DMS 273 (cell line): Measurements from ENCODE around the gene VDR.
A peak's percentile ranks its signal among the peaks of the same experiment; 100 is the strongest.

ENCODE experiments used
- DNase-seq: peaks from one replicate; lab custom pipeline; 2025; ENCODE audit not compliant: unreplicated experiment; lab: John Stamatoyannopoulos, UW

VDR gene

DNA sequence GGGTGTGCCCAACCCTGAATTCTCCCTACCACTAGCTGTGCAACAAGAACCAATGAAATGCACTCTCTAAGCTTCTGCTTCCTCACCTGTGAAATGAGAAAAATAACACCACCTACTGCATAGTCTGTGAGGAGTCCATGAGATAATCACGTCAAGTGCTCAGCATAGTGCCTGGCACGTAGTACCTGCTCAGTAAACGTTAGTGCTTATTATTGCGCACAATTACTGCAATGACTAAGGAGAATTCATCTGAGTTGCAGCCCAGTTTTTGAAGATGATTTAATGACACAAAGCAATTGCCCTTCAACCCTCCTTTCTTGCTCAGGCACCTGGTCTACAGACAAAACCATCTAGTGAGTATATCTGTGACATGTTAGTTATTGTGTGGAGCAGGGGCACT, 8.8 kb downstream of the VDR start:
- DNase-seq: no peak

DNA sequence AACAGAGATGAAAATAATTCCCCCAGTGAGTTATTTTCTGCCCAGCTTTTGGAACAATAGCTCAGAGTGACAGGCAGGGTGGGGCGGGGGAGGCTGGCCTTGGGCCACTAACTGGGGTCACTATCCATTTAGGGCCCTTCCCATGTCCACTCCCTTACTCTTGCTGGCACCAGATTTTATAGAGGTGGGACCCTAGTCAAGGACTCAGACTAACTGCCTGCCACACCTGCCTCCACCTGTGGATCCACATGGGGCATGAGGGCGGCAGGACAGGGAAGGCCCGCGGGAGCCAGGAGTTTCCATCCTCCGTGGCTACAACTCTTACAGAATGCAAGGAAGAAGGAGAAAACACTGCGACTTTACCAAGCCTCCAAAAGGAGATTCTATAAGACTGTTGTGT, 10.1 kb downstream of the VDR start:
- DNase-seq: no peak

DNA sequence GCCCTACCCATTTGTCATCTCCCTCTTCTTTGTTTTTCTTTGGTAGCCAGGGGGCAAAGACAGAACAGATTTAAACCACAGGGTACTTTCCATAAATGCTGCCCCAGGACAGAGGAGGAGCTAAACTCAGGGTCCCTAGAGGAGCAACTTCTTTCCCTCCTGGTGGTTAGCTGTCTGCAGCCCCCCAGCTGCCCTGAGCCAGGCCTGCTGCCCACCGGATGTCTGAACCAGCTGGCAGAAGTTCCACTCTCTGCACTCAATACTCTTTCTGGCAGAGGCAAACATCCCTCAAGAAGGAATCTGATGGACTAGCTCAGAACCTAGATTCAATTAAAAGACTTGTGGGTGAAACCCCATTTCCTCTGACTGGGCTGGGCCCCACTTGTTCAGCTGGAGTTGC, 10.7 kb downstream of the VDR start:
- DNase-seq: no peak

- no peak for DNase-seq
Measured at GRCh38 chr12:47892819-47893218, 12.0 kb downstream of the VDR start.

DNA sequence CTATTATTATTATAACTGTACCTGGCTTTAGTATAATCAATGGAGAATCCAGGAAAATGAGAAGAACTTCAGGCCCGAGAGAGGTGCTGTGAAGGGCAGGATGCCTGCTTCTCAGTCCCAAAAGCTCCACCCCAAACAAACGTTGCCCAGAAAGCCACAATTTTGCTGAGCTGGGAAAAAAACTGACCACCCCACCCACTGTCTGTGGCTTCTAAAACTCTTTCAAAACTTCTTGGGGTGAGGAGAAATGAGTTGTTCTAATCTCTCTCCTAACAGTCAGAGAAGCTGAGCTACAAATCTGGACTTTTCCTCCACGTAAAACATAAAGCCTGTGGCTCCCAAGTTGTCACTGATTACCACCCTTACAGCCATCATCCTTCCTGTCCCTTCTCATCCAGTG, 13.4 kb downstream of the VDR start:
- no peak for DNase-seq

GRCh38 chr12:47889040-47889439, 15.8 kb downstream of the VDR start:
- no peak for DNase-seq

DNA sequence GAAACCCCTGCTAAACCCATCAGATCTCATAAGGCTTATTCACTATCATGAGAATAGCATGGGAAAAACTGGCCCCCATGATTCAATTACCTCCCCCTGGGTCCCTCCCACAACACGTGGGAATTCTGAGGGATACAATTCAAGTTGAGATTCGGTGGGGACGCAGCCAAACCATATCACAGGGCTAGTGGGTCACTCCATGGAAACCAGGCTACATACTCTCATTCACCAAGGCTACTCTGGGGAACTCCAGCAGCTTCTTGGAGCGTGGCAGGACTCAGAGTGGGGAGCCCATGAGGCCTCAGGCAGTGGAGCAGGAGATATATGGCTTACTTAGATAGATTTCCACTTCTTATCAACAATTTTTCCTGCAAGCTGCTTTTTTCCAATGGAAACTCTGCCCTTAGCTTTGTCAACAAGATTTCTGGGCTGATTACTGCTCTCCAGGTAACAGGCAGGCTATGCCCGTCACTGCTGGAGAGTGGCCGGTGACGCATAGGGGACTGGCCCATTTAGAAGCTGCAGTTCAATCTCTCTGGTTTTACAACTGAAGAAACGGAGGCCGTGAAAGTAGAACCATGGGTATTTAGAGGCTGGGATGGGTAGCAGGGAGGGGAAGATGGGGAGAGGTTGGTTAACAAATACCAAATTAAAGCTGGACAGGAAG, 16.5 kb downstream of the VDR start:
- DNase-seq: no peak

GRCh38 chr12:47887529-47887928, 17.3 kb downstream of the VDR start:
- DNase-seq: no peak

DNA sequence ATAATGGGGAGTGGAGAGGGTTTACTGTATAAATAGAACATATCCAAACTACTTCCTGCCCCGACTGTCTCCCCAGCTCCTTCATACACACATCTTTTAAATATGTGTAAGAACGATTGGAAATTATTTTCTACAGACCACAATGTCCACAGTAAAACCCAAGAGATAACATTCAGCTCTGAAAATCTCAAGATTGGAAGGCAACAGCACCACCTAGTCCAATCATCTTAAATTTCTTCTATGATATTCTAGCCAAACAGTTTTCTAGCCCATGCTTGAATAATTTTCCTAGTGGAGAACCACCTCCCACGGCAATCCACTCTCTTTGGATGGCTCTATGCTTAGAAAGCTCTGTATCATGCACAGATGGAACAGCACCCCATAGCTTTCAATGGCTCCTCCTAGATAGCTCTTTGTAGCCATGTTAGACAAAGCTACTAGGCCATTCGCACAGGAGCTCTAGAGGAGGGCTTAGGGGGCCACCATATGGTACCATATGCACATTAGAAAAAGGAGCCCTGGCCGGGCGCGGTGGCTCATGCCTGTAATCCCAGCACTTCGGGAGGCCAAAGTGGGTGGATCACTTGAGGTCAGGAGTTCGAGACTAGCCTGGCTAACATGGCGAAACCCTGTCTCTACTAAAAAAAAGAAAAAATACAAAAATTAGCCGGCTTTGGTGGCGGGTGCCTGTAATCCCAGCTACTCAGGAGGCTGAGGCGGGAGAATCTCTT, 18.1 kb downstream of the VDR start:
- no peak for DNase-seq

DNA sequence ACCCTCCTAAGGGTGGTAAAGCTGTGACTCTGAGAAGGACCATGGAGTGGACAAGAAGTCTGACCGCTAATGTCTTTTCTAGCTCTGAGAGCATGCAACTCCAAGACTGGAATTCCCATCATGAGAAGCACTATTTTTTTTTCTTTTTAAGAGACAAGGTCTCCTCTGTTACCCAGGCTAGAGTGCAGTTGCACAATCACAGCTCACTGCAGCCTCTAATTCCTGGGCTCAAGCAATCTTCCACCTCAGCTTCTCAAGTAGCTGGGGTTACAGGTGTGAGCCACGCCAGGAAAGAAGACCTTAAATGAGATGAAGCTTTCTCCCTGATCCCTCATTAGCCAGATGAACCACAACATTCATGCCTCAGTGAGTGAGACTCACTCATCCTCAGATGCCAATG, 19.2 kb downstream of the VDR start:
- no peak for DNase-seq

GRCh38 chr12:47885012-47885501, 19.7 kb downstream of the VDR start:
- no peak for DNase-seq

DNA sequence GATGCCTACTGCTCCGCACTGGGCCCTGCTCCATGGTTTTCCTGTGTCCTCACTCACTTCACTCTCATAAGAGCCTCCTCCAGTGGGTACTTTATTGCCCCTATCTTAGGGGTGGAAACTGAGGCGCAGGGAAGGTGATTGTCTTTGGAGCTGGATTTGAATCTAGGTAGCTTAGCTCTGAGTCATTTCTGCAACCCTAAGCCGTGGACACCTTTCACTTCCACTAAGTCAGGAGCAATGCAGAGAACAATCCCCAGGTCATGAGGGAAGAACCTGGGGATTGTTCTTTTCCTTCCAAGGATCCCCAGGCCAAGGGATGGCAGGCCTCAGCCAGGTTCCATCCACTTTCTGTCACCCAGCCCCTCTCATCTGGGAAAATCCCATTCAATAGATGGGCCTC, 20.3 kb downstream of the VDR start:
- no peak for DNase-seq

DNA sequence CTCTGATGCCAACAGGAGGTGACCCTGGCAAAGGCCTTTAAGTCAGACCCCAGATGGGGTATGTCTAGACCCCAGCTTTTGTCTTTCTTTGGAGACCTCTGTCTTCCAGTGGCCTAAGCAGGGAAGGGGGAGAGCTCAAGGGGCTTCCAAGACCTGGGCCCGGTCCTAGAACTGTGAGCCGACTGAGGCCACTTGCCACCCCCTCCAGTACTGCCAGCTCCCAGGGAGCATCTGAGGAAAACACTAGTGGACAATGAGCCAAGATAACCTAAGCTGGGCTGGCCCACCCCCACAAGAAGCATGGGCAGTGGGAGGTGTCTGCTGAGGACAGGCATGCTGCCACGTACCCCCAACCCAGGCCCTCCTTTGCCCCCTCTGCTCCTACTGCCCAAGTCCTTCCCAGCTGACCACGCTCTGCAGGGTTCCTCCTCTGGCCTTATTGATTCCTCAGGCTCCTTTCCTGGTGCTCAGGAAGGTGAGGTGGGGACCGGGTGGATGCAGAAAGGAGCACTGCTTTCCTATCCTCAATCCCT, 21.1 kb downstream of the VDR start:
- no peak for DNase-seq

GRCh38 chr12:47882781-47883546, 21.8 kb downstream of the VDR start:
- peak; percentile 3 for DNase-seq

DNA sequence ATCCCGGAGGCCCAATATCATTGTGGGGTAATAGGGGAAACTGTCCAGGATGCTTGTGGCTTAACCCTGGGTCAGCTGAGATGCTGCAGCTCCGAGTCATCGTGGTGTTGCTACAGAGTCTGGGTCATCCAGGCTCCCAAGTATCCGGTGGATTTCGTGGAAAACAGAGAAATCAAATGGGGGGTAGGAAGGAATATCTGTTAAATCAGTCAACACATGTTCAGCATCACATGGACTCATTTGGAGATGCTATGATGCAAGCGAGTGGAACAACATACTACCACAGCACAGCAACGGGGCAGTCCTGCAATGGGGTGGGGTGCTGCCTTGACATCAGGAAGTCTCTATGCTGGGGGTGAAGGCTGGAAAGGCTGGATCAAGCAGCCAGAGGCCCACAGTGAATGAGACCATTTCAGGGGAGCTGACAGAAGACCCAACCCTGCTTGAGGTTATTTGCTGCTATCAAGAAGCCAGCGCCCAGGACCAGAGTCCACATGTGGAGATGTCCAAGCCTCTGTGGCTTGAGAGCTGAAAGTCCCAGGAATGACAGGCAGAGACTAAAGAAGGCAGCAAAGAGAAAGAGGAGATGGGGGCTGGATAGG, 22.9 kb downstream of the VDR start:
- DNase-seq: no peak

DNA sequence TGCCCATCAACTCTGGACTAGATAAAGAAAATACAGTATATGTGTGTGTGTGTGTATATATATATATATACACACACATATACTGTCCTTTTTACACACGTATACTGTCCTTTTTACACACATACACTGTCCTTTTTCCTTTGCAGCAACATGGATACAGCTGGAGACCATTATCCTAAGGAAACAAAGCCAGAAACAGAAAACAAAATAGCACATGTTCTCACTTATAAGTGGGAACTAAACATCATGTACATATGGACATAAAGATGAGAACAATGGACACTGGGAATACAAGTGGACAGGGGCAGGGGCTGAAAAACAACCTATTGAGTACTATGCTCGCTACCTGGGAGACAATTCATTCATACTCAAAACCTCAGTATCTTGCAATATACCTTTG, 23.7 kb downstream of the VDR start:
- DNase-seq: no peak

GRCh38 chr12:47878918-47879481, 25.8 kb downstream of the VDR start:
- no peak for DNase-seq

- no peak for DNase-seq
Measured at GRCh38 chr12:47878293-47878917, 26.4 kb downstream of the VDR start.

DNA sequence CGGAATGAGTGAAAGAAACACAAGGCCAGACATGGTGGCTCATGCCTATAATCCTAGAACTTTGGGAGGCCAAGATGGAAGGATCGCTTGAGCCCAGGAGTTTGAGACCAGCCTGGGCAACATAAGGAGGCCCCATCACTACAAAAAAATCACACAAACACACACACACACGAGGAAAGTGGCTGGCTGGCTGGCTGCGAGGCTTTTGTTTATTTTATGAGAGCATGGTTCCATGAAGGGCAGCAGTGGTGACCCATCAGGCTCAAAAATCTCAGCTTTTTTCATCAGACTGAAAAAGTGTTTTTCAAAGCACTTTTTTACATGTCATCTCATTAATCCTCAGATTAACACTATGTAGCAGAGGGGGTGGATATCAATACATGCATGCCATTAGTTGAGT, 27.7 kb downstream of the VDR start:
- no peak for DNase-seq

DNA sequence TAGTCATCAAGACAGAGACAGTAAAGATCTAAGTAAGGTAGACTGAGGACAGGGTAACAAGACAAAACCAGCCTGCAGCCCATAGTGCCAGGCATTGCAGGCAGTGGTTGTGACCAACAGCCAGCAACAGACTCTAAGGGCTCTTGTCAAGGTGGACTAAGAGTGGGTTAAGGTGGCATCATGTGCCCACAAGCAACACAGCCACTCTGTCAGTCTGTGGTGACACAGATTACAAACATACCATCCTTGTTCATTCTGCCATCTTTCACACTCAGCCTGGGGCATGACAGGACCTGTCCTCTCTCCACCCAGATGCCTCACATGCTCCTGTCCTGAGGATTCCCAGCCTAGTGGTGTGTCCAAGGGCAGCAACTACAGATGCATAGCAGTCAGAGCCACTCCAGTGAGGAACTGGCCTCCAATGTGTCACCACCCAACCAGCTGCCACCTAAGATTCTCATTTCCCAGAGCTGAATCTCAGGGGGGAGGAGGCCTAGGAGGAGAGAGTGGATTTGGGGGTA, 28.3 kb downstream of the VDR start:
- no peak for DNase-seq
